Choroid plexus epithelial cell (primary cell): ENCODE measurements around the gene TNIP2.

ENCODE experiments used
- DNase-seq: peaks from one replicate; pipeline ENCODE4 v3.0.0-alpha.2; 2010; ENCODE audit warnings: low read depth
- H3K4me3 ChIP-seq: 2 replicates; pipeline ENCODE4 v1.5.1; 2011; ENCODE audit warnings: low read depth, mild to moderate bottlenecking, control low read depth, low read length, moderate library complexity
- CTCF ChIP-seq: conservative IDR thresholded peaks from 2 replicates; pipeline ENCODE4 v1.5.1; 2011; ENCODE audit warnings: low read depth, mild to moderate bottlenecking, control low read depth, inconsistent platforms, low read length, moderate library complexity

Gene TNIP2

GRCh38 chr4:2788532-2789103 is 32.5 kb upstream of the TNIP2 start:
- TF ChIP-seq CTCF: no peak
- no peak for DNase-seq
- no peak overlapping the region for H3K4me3 ChIP-seq

DNA sequence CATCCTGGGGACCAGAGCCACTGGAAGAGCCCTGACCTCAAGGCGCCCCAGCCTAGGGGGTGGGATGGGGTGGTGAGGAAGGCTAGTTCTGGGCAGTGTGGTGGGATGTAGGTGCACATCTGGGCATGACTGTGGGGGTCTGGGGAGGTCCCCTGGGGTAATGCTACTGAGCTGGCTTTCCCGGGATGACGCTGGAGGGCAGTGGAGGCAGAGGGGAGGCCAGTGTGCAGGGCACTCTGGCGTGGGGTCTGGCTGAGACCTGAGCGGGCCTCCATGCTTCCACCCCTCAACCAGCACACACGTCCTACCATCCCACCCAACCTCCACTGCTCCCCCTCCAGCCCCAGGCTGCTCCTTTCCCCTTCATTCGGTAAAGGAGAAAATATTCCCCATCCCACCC is 32.0 kb upstream of the TNIP2 start:
- no peak for TF ChIP-seq CTCF
- no peak for DNase-seq
- no peak overlapping the region for H3K4me3 ChIP-seq

DNA sequence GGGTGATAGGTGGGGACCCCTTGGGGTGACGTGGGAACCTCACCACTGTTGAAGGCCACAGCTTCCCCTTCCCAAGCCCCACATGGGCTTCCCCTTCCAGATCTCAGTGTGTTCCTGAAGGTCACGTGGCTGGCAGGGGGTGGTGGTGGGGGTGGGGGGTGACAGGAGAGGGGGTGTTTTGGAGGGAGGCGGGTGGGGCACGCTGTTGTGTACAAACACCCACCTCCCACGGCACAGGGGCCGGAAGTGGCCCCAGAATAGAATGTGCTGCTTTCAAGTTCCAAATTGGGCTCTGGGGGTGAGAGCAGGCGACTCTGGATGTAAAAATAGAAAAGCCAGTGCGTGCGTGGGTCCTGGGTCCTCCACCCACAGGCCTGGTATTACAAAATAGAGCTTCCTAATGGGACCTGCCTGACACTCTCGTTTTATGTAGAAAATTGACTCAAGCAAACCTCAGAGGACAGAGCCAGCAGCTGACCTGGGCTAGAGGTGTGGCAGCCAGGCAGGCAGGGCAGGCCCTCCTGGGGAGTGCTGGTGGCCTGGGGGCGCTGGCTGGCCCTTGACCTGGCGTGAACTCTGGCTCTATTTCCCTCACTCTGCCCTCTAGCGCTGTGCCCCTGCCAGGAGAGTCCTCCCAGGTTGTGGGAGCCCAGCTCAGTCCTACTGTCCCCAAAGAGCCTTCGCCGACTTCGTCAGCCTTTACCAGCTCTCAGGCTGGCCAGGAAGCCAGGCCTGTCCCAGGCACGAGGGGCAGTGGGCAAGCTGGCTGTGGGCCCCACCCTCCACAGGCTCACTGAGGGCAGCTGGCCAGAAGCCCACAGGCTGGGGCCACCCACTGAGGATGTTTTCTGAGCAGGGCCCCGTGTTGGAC is 31.3 kb upstream of the TNIP2 start:
- no peak for DNase-seq
- no peak for TF ChIP-seq CTCF
- no peak overlapping the region for H3K4me3 ChIP-seq

GRCh38 chr4:2786794-2787229 is 30.7 kb upstream of the TNIP2 start:
- TF ChIP-seq CTCF: no peak
- H3K4me3 ChIP-seq: no peak overlapping the region

DNA sequence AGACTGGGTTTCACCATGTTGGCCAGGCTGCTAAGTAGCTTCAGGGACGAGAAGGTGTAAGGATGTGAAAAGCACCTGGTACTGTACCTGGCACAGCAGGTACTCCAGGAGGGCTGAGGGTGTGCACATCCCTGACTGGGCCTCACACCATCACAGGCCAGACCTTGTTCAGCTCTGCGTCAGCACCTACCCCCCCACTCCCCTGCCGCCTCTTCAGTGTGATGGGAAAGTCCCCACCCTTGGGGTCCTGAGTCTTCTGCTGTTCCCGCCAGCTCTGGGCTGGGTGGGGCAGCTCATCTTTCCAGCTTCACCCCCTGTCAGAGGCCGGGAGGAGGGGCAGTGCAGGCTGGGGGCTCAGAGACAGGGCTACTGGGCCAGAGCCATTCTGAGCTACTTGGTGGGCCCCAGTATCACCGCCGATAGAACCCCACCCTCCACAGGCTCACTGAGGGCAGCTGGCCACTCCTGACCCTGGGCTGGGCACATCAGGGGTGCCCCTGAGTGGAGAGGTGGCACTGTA is 30.1 kb upstream of the TNIP2 start:
- TF ChIP-seq CTCF: no peak
- no peak overlapping the region for H3K4me3 ChIP-seq
- no peak for DNase-seq

More at GRCh38 chr4:2786794-2787229, 30.7 kb upstream of the TNIP2 start:
- no peak for DNase-seq

DNA sequence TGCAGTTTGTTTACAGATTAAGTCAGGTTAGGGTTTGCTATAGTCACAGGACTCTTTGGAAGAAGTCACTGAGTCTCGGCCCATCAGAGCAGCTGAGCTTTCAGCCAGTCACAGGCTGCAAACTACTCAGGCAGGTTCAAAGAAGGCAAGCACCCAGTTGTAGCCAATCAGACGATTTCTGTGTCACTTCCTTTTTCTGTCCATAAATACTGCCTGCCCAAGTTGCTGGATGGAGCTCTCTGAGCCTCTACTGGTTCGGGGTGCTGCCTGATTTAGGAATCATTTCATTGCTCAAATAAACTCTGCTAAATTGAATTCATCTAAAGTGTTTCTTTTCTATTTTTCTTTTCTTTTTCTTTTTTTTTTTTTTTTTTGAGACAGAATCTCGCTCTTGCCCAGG is 29.5 kb upstream of the TNIP2 start:
- peak; percentile 34 for DNase-seq
- no peak overlapping the region for H3K4me3 ChIP-seq
- TF ChIP-seq CTCF: no peak
